ENCODE measurements around the gene TRA2B. TPM values are rescaled to one million over a fixed set of nuclear protein-coding genes. Genes with fewer than 3 reads are reported as not detected.

Gene TRA2B
- 100 to 1,000 TPM in 1 of 4 donors, 10 to 100 TPM in 3; 73.8 to 164 (median 85.1) TPM for total RNA-seq

GRCh38 chr3:185937689-185938374 lies at the start of gene TRA2B:
TSS of gene TRA2B (minus strand) at chr3:185938014. CDS start at chr3:185937860, 154 bp downstream.
- Histone ChIP-seq H3K36me3 (no peaks in the 10 kb centered on the region), H3K27me3 (no peaks in the 10 kb centered on the region), H3K4me1 (peaks cover 22 to 39% (median 32%) of the 10 kb centered on the region in 4 donors), H3K9me3 (no peaks in the 10 kb centered on the region), H3K27ac (replicated peaks in 1 of 4) (peak within 1 kb of the TSS; percentile 98 to 100 (median 100)), H3K4me3 (peak within 1 kb of the TSS; percentile 74 to 99 (median 99))
- DNase-seq (ENCODE audit: extremely low spot score) = peak; percentile 100
- TF ChIP-seq EP300 (IDR thresholded peaks at IDR 0.05) (no peak), POLR2A (IDR thresholded peaks at IDR 0.05; ENCODE audit: low read depth) (peak; percentile 100), POLR2AphosphoS5 (IDR thresholded peaks at IDR 0.05) (peak; percentile 100), CTCF (IDR thresholded peaks at IDR 0.05) (peak; percentile 11 to 44 (median 21))
- intact Hi-C loops (cut with DNase I) = loop anchor here (10.0 kb wide), 1 partner anchor 283 kb away; no protein-coding TSS in a partner anchor
- 4% methylated on average over 18 of the region's 55 CpGs for WGBS

GRCh38 chr3:185986198-185986777 lies 48.5 kb upstream of the TRA2B start:
- 93% methylated on average over 22 of the region's 23 CpGs for WGBS
- Histone ChIP-seq H3K27me3 (peaks cover 0 to 5% (median 0%) of the 10 kb centered on the region in 4 donors), H3K4me1 (peaks cover 6 to 11% (median 8%) of the 10 kb centered on the region in 4 donors), H3K36me3 (no peaks in the 10 kb centered on the region), H3K4me3 (no peak overlapping the region), H3K9me3 (no peaks in the 10 kb centered on the region), H3K27ac (replicated peaks in 1 of 4) (no peak overlapping the region)
- DNase-seq (ENCODE audit: extremely low spot score) = no peak
- TF ChIP-seq POLR2A (IDR thresholded peaks at IDR 0.05; ENCODE audit: low read depth) = no peak
- TF ChIP-seq CTCF (IDR thresholded peaks at IDR 0.05) = no peak
- no peak for TF ChIP-seq EP300 (IDR thresholded peaks at IDR 0.05)
- intact Hi-C loops (cut with DNase I) = loop anchor here (10.0 kb wide), 1 partner anchor 259 kb away; no protein-coding TSS in a partner anchor

GRCh38 chr3:185984203-185984602 lies 46.4 kb upstream of the TRA2B start:
- Histone ChIP-seq H3K36me3 (no peaks in the 10 kb centered on the region), H3K27ac (replicated peaks in 1 of 4) (no peak overlapping the region), H3K4me3 (no peak overlapping the region), H3K9me3 (no peaks in the 10 kb centered on the region), H3K27me3 (peaks cover 0 to 5% (median 0%) of the 10 kb centered on the region in 4 donors), H3K4me1 (peaks cover 6 to 11% (median 8%) of the 10 kb centered on the region in 4 donors)
- no peak for DNase-seq (ENCODE audit: extremely low spot score)
- WGBS = 62% methylated on average over 3 of the region's 3 CpGs
- intact Hi-C loops (cut with DNase I) = loop anchor here (5.0 to 10.0 kb wide), 2 partner anchors 261 to 838 kb away; no protein-coding TSS in a partner anchor
- TF ChIP-seq POLR2AphosphoS5 (IDR thresholded peaks at IDR 0.05) (no peak), EP300 (IDR thresholded peaks at IDR 0.05) (no peak), CTCF (IDR thresholded peaks at IDR 0.05) (no peak), POLR2A (IDR thresholded peaks at IDR 0.05; ENCODE audit: low read depth) (no peak)

- peak in 1 of 2 donors; percentile 17 for TF ChIP-seq POLR2AphosphoS5 (IDR thresholded peaks at IDR 0.05)
- no peak for TF ChIP-seq EP300 (IDR thresholded peaks at IDR 0.05)
- TF ChIP-seq POLR2A (IDR thresholded peaks at IDR 0.05; ENCODE audit: low read depth) = no peak
- TF ChIP-seq CTCF (IDR thresholded peaks at IDR 0.05) = peak; percentile 88 to 95 (median 90)
- no peaks in the 10 kb centered on the region for H3K9me3 ChIP-seq
- intact Hi-C loops (cut with DNase I) = loop anchor here (2.0 to 10.0 kb wide), 4 partner anchors 261 to 839 kb away; no protein-coding TSS in a partner anchor
- peak overlapping the region in 1 of 4 donors; percentile 24 for H3K4me3 ChIP-seq
- peaks cover 6 to 11% (median 8%) of the 10 kb centered on the region in 4 donors for H3K4me1 ChIP-seq
- H3K27ac ChIP-seq (replicated peaks in 1 of 4) = no peak overlapping the region
- H3K36me3 ChIP-seq = no peaks in the 10 kb centered on the region
- DNase-seq (ENCODE audit: extremely low spot score) = no peak
- peaks cover 0 to 5% (median 0%) of the 10 kb centered on the region in 4 donors for H3K27me3 ChIP-seq
- 21% methylated on average over 14 of the region's 23 CpGs for WGBS
Measured at GRCh38 chr3:185983495-185984141, 45.8 kb upstream of the TRA2B start.
